RWPE2 (cell line): ENCODE data around the gene KLC4.
A peak's percentile ranks its signal among the peaks of the same experiment; 100 is the strongest.

Experiments used
- ATAC-seq: fragments of 200-7000 bp; cut with Tn5 transposase; 3 replicates; pipeline ENCODE4 v1.9.1; 2021; ENCODE audit warnings: low read depth
- DNase-seq: peaks from one replicate; pipeline ENCODE4 v3.0.0-alpha.2; 2020; ENCODE audit warnings: low spot score
- H3K27ac ChIP-seq: fragments of 450-650 bp; 2 replicates; pipeline ENCODE4 v1.5.1; 2017; ENCODE audit warnings: mild to moderate bottlenecking; ENCODE audit not compliant: poor library complexity, severe bottlenecking
- H3K27me3 ChIP-seq: fragments of 250-450 bp; sonication (Bioruptor Pico); 2 replicates; pipeline ENCODE4 v1.5.1; 2021; ENCODE audit warnings: mild to moderate bottlenecking, moderate library complexity; ENCODE audit not compliant: insufficient read depth, poor library complexity, severe bottlenecking
- H3K36me3 ChIP-seq: fragments of 250-450 bp; sonication (Bioruptor Pico); 2 replicates; pipeline ENCODE4 v1.5.1; 2020; ENCODE audit warnings: low read depth, mild to moderate bottlenecking, moderate library complexity
- H3K4me1 ChIP-seq: fragments of 250-450 bp; sonication (Bioruptor Pico); 2 replicates; pipeline ENCODE4 v1.5.1; 2021; ENCODE audit warnings: mild to moderate bottlenecking, moderate library complexity; ENCODE audit not compliant: insufficient read depth, poor library complexity, severe bottlenecking
- H3K4me3 ChIP-seq: fragments of 250-450 bp; sonication (Bioruptor Pico); 2 replicates; pipeline ENCODE4 v1.5.1; 2021; ENCODE audit warnings: mild to moderate bottlenecking, moderate library complexity; ENCODE audit not compliant: severe bottlenecking
- H3K9me3 ChIP-seq: fragments of 250-450 bp; sonication (Bioruptor Pico); 2 replicates; pipeline ENCODE4 v1.5.1; 2021; ENCODE audit warnings: mild to moderate bottlenecking, moderate library complexity; ENCODE audit not compliant: severe bottlenecking
- CTCF ChIP-seq: fragments of 450-650 bp; IDR thresholded peaks from one replicate; pipeline ENCODE4 v1.5.1; 2017; ENCODE audit warnings: mild to moderate bottlenecking, moderate library complexity; ENCODE audit not compliant: poor library complexity, severe bottlenecking

The KLC4 gene

GRCh38 chr6:43097502-43097901, 38.1 kb downstream of the KLC4 start:
- H3K27ac ChIP-seq = peak overlapping the region; percentile 92
- TF ChIP-seq CTCF = no peak
- ATAC-seq (no peak), DNase-seq (no peak)
- H3K4me3 ChIP-seq = no peak overlapping the region
- no peaks in the 10 kb centered on the region for H3K27me3 ChIP-seq
- no peaks in the 10 kb centered on the region for H3K9me3 ChIP-seq
- no peaks in the 10 kb centered on the region for H3K36me3 ChIP-seq
- H3K4me1 ChIP-seq = peaks cover 31% of the 10 kb centered on the region

- H3K36me3 ChIP-seq = no peaks in the 10 kb centered on the region
- ATAC-seq (no peak), DNase-seq (no peak)
- no peak overlapping the region for H3K27ac ChIP-seq
- TF ChIP-seq CTCF = no peak
- no peaks in the 10 kb centered on the region for H3K27me3 ChIP-seq
- peaks cover 28% of the 10 kb centered on the region for H3K4me1 ChIP-seq
- H3K4me3 ChIP-seq = no peak overlapping the region
- H3K9me3 ChIP-seq = no peaks in the 10 kb centered on the region
These were observed 42.1 kb downstream of the KLC4 start for GRCh38 chr6:43101497-43101896.

- Histone ChIP-seq H3K27me3 (no peaks in the 10 kb centered on the region), H3K4me3 (no peak overlapping the region), H3K9me3 (no peaks in the 10 kb centered on the region), H3K4me1 (peaks cover 15% of the 10 kb centered on the region), H3K36me3 (no peaks in the 10 kb centered on the region), H3K27ac (peak overlapping the region; percentile 17)
- ATAC-seq = peak; percentile 61
- no peak for TF ChIP-seq CTCF
- DNase-seq = no peak
These were observed 43.9 kb downstream of the KLC4 start for GRCh38 chr6:43103253-43103876.

- no peak for TF ChIP-seq CTCF
- Histone ChIP-seq H3K27me3 (no peaks in the 10 kb centered on the region), H3K4me1 (peaks cover 15% of the 10 kb centered on the region), H3K36me3 (no peaks in the 10 kb centered on the region), H3K4me3 (no peak overlapping the region), H3K9me3 (no peaks in the 10 kb centered on the region), H3K27ac (no peak overlapping the region)
- DNase-seq = no peak
- ATAC-seq = no peak
These were observed 46.2 kb downstream of the KLC4 start for GRCh38 chr6:43105538-43106222.
